GM06990 (cell line): Measurements from ENCODE around the gene AMPD1.

Experiments used
- DNase-seq: peaks from one replicate; pipeline ENCODE4 v3.0.0-alpha.2; 2011; ENCODE audit not compliant: insufficient read length; ENCODE audit errors: extremely low read depth
- H3K27me3 ChIP-seq: replicated peaks from 2 replicates; pipeline ENCODE4 v1.6.0; 2011; ENCODE audit warnings: low read length; ENCODE audit not compliant: control insufficient read depth, insufficient read depth
- H3K36me3 ChIP-seq: 2 replicates; pipeline ENCODE4 v1.5.1; 2011; ENCODE audit warnings: low read length; ENCODE audit not compliant: control insufficient read depth, insufficient read depth
- H3K4me3 ChIP-seq: replicated peaks from 2 replicates; pipeline ENCODE4 v1.5.1; 2011; ENCODE audit warnings: low read depth, mild to moderate bottlenecking, control low read depth, low read length
- TF ChIP-seq, protein P1 (sequence below): IDR thresholded peaks from 2 replicates; pipeline ENCODE4 v1.5.1; 2011; ENCODE audit warnings: low read length, control low read depth, mild to moderate bottlenecking, inconsistent platforms; ENCODE audit not compliant: insufficient read depth, poor library complexity, severe bottlenecking

The AMPD1 gene

DNA sequence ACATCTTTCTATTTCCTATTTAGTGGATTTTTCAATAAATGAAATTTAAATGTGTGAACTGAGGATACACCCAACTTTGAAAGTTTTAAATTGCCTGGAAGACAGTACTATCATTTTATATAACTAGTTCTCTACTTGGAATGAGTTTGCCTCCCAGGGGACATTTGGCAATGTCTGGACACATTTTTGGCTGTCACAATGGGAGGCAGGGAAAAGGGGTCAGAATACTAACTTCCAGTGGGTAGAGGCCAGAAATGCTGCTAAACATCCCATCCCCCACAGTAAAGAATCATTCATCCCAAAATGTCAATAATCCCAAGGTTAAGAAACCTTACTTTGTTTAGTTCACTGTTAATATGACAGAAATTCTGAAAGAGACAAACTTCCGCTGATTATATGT lies 34.4 kb upstream of the AMPD1 start:
- no peaks in the 10 kb centered on the region for H3K27me3 ChIP-seq
- peaks cover 10% of the 10 kb centered on the region for H3K36me3 ChIP-seq
- DNase-seq: no peak
- TF ChIP-seq, protein P1, sequence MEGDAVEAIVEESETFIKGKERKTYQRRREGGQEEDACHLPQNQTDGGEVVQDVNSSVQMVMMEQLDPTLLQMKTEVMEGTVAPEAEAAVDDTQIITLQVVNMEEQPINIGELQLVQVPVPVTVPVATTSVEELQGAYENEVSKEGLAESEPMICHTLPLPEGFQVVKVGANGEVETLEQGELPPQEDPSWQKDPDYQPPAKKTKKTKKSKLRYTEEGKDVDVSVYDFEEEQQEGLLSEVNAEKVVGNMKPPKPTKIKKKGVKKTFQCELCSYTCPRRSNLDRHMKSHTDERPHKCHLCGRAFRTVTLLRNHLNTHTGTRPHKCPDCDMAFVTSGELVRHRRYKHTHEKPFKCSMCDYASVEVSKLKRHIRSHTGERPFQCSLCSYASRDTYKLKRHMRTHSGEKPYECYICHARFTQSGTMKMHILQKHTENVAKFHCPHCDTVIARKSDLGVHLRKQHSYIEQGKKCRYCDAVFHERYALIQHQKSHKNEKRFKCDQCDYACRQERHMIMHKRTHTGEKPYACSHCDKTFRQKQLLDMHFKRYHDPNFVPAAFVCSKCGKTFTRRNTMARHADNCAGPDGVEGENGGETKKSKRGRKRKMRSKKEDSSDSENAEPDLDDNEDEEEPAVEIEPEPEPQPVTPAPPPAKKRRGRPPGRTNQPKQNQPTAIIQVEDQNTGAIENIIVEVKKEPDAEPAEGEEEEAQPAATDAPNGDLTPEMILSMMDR: no peak
- no peak overlapping the region for H3K4me3 ChIP-seq

DNA sequence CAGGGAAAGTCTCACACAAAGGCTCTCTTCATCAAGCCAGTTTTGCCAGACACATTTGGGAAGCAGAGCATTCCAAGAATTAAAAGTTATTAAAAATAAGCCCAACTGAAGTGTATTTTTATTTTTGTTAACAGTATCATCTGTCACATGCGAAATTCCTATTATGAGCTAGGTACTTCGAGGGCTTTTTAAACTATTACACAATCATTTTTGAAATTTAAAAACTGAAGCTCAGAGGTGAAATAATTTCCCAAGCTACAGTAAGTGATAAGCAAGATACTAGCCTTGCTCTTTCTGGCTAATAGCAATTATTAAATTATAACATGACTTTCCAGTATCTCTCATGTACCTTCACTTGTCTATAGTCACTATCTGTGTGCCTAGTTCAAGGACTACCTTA lies 33.2 kb upstream of the AMPD1 start:
- peaks cover 11% of the 10 kb centered on the region for H3K36me3 ChIP-seq
- DNase-seq: no peak
- no peaks in the 10 kb centered on the region for H3K27me3 ChIP-seq
- no peak overlapping the region for H3K4me3 ChIP-seq
- TF ChIP-seq, protein P1: no peak

DNA sequence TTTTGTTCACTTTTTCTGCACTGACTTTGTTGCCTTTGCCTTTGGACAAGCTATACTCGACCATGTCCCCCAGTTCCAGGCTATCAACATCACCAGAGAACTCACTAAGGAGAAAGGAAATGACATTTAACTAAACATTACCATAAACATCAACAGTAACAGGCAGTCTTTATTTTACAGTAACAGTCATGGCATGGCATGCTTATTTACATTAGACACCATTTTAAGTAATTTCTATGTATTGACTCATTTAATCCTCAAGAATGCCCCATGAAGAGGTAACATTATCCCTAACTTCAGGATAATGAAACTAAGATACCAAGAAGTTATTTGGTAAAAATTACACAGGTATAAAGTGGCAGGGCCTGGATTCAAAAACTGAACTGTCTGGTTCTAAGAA lies 29.9 kb upstream of the AMPD1 start:
- Histone ChIP-seq H3K27me3 (no peaks in the 10 kb centered on the region), H3K4me3 (no peak overlapping the region), H3K36me3 (peaks cover 12% of the 10 kb centered on the region)
- TF ChIP-seq, protein P1: no peak
- DNase-seq: no peak

DNA sequence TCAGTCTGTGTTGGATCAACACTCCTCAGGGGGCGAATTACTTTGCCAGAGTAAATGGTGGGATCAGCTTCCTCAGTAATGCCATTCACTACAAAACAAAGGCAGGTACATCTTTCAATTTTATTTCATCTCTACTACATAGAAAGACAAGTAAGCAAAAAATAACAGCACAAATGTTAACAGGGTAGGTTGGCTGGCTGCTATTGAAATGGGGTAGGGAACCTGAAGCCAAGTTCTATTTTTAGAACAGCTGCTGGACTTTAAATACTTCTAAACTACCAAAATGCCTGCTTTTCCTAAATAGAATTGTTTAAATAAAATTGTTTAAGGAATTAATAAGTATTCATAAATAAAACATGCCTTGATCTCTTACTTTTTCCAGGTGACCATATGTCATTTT lies 28.6 kb upstream of the AMPD1 start:
- no peak overlapping the region for H3K4me3 ChIP-seq

DNA sequence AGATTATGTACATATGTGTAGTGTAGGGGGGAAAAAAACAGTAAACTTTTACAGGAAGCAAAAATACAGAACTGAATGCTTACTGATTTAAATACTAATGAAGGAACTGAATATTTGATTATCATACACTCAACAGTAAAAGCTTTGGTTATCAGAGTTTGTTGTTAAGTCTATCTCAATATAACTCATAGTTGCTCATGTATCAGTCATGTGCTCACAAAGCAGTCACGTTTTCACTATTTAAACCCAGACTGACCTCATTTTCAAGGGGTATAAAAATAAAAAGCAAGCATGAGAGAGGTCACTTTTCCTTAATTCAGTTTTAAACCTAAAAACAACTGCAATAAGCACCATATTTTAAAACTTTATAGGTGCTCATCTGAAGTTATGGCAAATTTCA lies 28.1 kb upstream of the AMPD1 start:
- TF ChIP-seq, protein P1: no peak
- Histone ChIP-seq H3K27me3 (no peaks in the 10 kb centered on the region), H3K4me3 (no peak overlapping the region), H3K36me3 (peaks cover 17% of the 10 kb centered on the region)
- DNase-seq: no peak

More for the DNA sequence above, 28.6 kb upstream of the AMPD1 start:
- H3K27me3 ChIP-seq: no peaks in the 10 kb centered on the region
- TF ChIP-seq, protein P1: no peak
- peaks cover 14% of the 10 kb centered on the region for H3K36me3 ChIP-seq
- DNase-seq: no peak

DNA sequence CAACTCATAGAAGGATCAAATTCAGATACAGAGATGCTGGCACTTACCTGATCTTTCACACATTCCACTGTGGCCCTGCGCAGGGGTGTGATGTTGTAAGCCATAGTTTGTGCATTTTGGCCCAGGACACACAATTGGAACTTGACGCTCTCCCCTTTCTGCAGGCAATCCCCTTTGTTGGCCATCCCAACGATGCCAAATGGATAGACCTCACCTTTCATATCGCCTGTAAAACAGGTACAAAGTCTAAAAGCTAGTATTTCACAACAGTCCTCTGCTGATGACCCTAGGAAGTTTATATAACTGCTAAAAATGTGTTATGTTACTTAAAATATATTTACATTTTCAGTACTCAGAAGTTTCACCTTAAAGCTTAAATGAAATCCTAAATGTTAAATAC lies 25.1 kb upstream of the AMPD1 start:
- H3K27me3 ChIP-seq: no peaks in the 10 kb centered on the region
- TF ChIP-seq, protein P1: no peak
- peaks cover 14% of the 10 kb centered on the region for H3K36me3 ChIP-seq
- H3K4me3 ChIP-seq: no peak overlapping the region
- no peak for DNase-seq
